IMR-90 (cell line): ENCODE measurements around the gene CSHL1. TPM values are rescaled to one million over a fixed set of nuclear protein-coding genes. Genes with fewer than 3 reads are reported as not detected.

Experiments
- ATAC-seq: fragments of 200-7000 bp; cut with Tn5 transposase; 2 replicates; pipeline ENCODE4 v1.9.1; 2020; ENCODE audit warnings: low read depth, mild to moderate bottlenecking, moderate library complexity
- BruUV-seq: library from RNA; stranded (reverse); fragments of 400-500 nt; replicated peaks from 2 replicates; lab custom pipeline; 2021; lab: Mats Ljungman, UMichigan
- CTCF ChIA-PET: fragments of 300-600 bp; formaldehyde crosslinking; extraction: SDS; loops from one replicate; lab custom pipeline; 2021; ENCODE audit warnings: antibody characterized with exemption; lab: Yijun Ruan, JAX
- POLR2A ChIA-PET: fragments of 300-600 bp; sonication (Branson Sonifier 250); formaldehyde crosslinking; loops from one replicate; lab custom pipeline; 2022; ENCODE audit warnings: antibody characterized with exemption; ENCODE audit not compliant: unreplicated experiment; lab: Charles Lee
- DNase-seq: peaks from one replicate; pipeline ENCODE4 v3.0.0; 2013
- H2AFZ ChIP-seq: replicated peaks from 2 replicates; pipeline ENCODE3; 2013; ENCODE audit warnings: low read length, mild to moderate bottlenecking; ENCODE audit not compliant: poor library complexity
- H2AK5ac ChIP-seq: 2 replicates; pipeline ENCODE4 v1.6.1; 2013; ENCODE audit warnings: low read depth, low read length, inconsistent platforms
- H2AK9ac ChIP-seq: replicated peaks from 2 replicates; pipeline ENCODE3; 2013; ENCODE audit warnings: mild to moderate bottlenecking, low read depth, low read length, moderate library complexity; ENCODE audit not compliant: poor library complexity
- H2BK120ac ChIP-seq: 2 replicates; pipeline ENCODE4 v1.6.1; 2013; ENCODE audit warnings: low read depth, low read length, inconsistent platforms
- H2BK15ac ChIP-seq: 3 replicates; pipeline ENCODE4 v1.6.1; 2013; ENCODE audit warnings: low read depth, low read length, inconsistent platforms
- H2BK20ac ChIP-seq: 2 replicates; pipeline ENCODE4 v1.6.1; 2013; ENCODE audit warnings: low read depth, mild to moderate bottlenecking, inconsistent platforms, low read length, moderate library complexity
- H2BK5ac ChIP-seq: 2 replicates; pipeline ENCODE4 v1.6.1; 2013; ENCODE audit warnings: mild to moderate bottlenecking, low read depth, low read length, inconsistent platforms; ENCODE audit not compliant: poor library complexity, severe bottlenecking
- H3K14ac ChIP-seq: replicated peaks from 2 replicates; pipeline ENCODE4 v1.6.1; 2013; ENCODE audit warnings: low read depth, low read length, inconsistent platforms
- H3K18ac ChIP-seq: 2 replicates; pipeline ENCODE4 v1.6.1; 2013; ENCODE audit warnings: low read depth, low read length, control low read depth
- H3K23ac ChIP-seq: 2 replicates; pipeline ENCODE4 v1.6.1; 2013; ENCODE audit warnings: low read depth, low read length, inconsistent platforms
- H3K27ac ChIP-seq: 2 replicates; pipeline ENCODE4 v1.5.1; 2013; ENCODE audit warnings: mild to moderate bottlenecking, control low read depth, low read length; ENCODE audit not compliant: insufficient read depth
- H3K27me3 ChIP-seq: 2 replicates; pipeline ENCODE4 v1.6.1; 2013; ENCODE audit warnings: low read length; ENCODE audit not compliant: control insufficient read depth, insufficient read depth
- H3K36me3 ChIP-seq: 2 replicates; pipeline ENCODE4 v1.6.1; 2013; ENCODE audit warnings: low read length, mixed read lengths; ENCODE audit not compliant: control insufficient read depth, insufficient read depth
- H3K4ac ChIP-seq: 2 replicates; pipeline ENCODE4 v1.6.1; 2013; ENCODE audit warnings: low read depth, low read length, inconsistent platforms
- H3K4me1 ChIP-seq: 2 replicates; pipeline ENCODE4 v1.6.1; 2013; ENCODE audit warnings: low read length, mixed read lengths; ENCODE audit not compliant: control insufficient read depth, insufficient read depth
- H3K4me2 ChIP-seq: 2 replicates; pipeline ENCODE4 v1.6.1; 2013; ENCODE audit warnings: low read depth, mild to moderate bottlenecking, control low read depth, low read length, moderate library complexity
- H3K4me3 ChIP-seq: 2 replicates; pipeline ENCODE4 v1.5.1; 2013; ENCODE audit warnings: low read depth, mild to moderate bottlenecking, control low read depth, low read length, moderate library complexity; ENCODE audit not compliant: insufficient read depth
- H3K56ac ChIP-seq: 2 replicates; pipeline ENCODE4 v1.6.1; 2013; ENCODE audit warnings: low read length, inconsistent platforms; ENCODE audit not compliant: insufficient read depth; ENCODE audit errors: extremely low read depth
- H3K79me1 ChIP-seq, 2 experiments: 2 replicates each; pipeline ENCODE4 v1.6.1; 2013; ENCODE audit warnings: low read length in 2 of 2, inconsistent platforms in 1 of 2, low read depth in 1 of 2
- H3K9ac ChIP-seq: 2 replicates; pipeline ENCODE4 v1.6.1; 2013; ENCODE audit warnings: low read depth, low read length, control low read depth
- H3K9me1 ChIP-seq: 2 replicates; pipeline ENCODE4 v1.6.1; 2013; ENCODE audit warnings: low read length, inconsistent platforms; ENCODE audit not compliant: insufficient read depth
- H3K9me3 ChIP-seq: 2 replicates; pipeline ENCODE4 v1.6.1; 2013; ENCODE audit warnings: low read length; ENCODE audit not compliant: control insufficient read depth, insufficient read depth
- H4K20me1 ChIP-seq: 2 replicates; pipeline ENCODE4 v1.6.1; 2013; ENCODE audit warnings: low read length, inconsistent platforms; ENCODE audit not compliant: insufficient read depth
- H4K5ac ChIP-seq: 2 replicates; pipeline ENCODE4 v1.6.1; 2013; ENCODE audit warnings: mild to moderate bottlenecking, low read depth, low read length, control low read depth
- H4K8ac ChIP-seq, 2 experiments: 2 replicates each; pipeline ENCODE4 v1.6.1; 2013; ENCODE audit warnings: low read depth in 2 of 2, low read length in 2 of 2, control low read depth in 1 of 2, inconsistent platforms in 1 of 2
- H4K91ac ChIP-seq: 2 replicates; pipeline ENCODE4 v1.6.1; 2013; ENCODE audit warnings: low read depth, low read length, inconsistent platforms; ENCODE audit not compliant: insufficient read depth
- BHLHE40 ChIP-seq: fragments of 150-350 bp; IDR thresholded peaks from 2 replicates; pipeline ENCODE4 v1.6.1; 2016; ENCODE audit warnings: mild to moderate bottlenecking, low read depth, low read length
- CEBPB ChIP-seq: IDR thresholded peaks from 2 replicates; pipeline ENCODE4 v1.6.1; 2012; ENCODE audit warnings: low read depth, low read length, improper control_type of control experiment
- CHD1 ChIP-seq: IDR thresholded peaks from 2 replicates; pipeline ENCODE4 v1.6.1; 2012; ENCODE audit warnings: low read depth, low read length, improper control_type of control experiment
- FOS ChIP-seq: fragments of 150-350 bp; IDR thresholded peaks from 2 replicates; pipeline ENCODE4 v1.6.1; 2016; ENCODE audit warnings: low read depth, low read length
- MAFK ChIP-seq: IDR thresholded peaks from 2 replicates; pipeline ENCODE4 v1.6.1; 2012; ENCODE audit warnings: low read depth, low read length, improper control_type of control experiment
- POLR2A ChIP-seq: IDR thresholded peaks from 2 replicates; pipeline ENCODE4 v1.6.1; 2012; ENCODE audit warnings: mild to moderate bottlenecking, low read depth, low read length
- RAD21 ChIP-seq: IDR thresholded peaks from 2 replicates; pipeline ENCODE4 v1.6.1; 2012; ENCODE audit warnings: low read length, improper control_type of control experiment
- RFX5 ChIP-seq: IDR thresholded peaks from 2 replicates; pipeline ENCODE4 v1.8.0; 2012; ENCODE audit warnings: low read depth, mild to moderate bottlenecking, low read length, moderate library complexity
- WGBS, 2 experiments: methylation state at CpG; one replicate each; pipeline versions ENCODE4 v1.1.5 to v1.1.7; 2013; ENCODE audit warnings: missing lambda C conversion rate in 2 of 2; ENCODE audit not compliant: insufficient read length in 1 of 2; ENCODE audit errors: extremely low coverage in 2 of 2; 5-methylcytosine and 5-hydroxymethylcytosine counted together
- dilution Hi-C: fragments of 300-500 bp; cut with HindIII; formaldehyde crosslinking; loops from one replicate; pipeline ENCODE4 v1.14.3; 2018; ENCODE audit warnings: low sequenced_read_pairs; ENCODE audit not compliant: unreplicated experiment
- in situ Hi-C: fragments of 300-500 bp; cut with MboI; formaldehyde crosslinking; loops from 3 replicates; pipeline ENCODE4 v1.14.3; 2019; ENCODE audit warnings: low sequenced_read_pairs, inconsistent platforms, mixed read lengths
- intact Hi-C: fragments of 100-400 bp; cut with micrococcal nuclease; formaldehyde crosslinking; loops from 2 replicates; pipeline ENCODE4 v1.10.0; 2022
- polyA plus RNA-seq, 3 experiments: library from polyadenylated mRNA; depleted of rRNA; stranded (reverse); fragments of >200 nt; gene quantifications; 2 replicates each; pipeline ENCODE4 v1.2.3, GENCODE V29; 2012; ENCODE audit warnings: low replicate concordance in 1 of 3
- total RNA-seq: library from RNA; depleted of rRNA; stranded (reverse); fragments of >200 nt; gene quantifications from 2 replicates; pipeline ENCODE4 v1.2.3, GENCODE V29; 2012

Gene CSHL1
- total and polyA plus RNA-seq, 2 of the 4 experiments (the other 2 are of a cell fraction) = not detected

- no peaks in the 10 kb centered on the region for H3K9me3 ChIP-seq
- in situ Hi-C loops = no loop called here
- H4K20me1 ChIP-seq = no peaks in the 10 kb centered on the region
- TF ChIP-seq CHD1 = no peak
- no peak for TF ChIP-seq RAD21
- no peak for TF ChIP-seq MAFK
- no peak for TF ChIP-seq RFX5
- TF ChIP-seq FOS = no peak
- TF ChIP-seq CEBPB = no peak
- no peak for TF ChIP-seq BHLHE40
- no peak for TF ChIP-seq POLR2A
- no peak overlapping the region for H2AK5ac ChIP-seq
- no peaks in the 10 kb centered on the region for H3K79me1 ChIP-seq
- H2BK5ac ChIP-seq = no peak overlapping the region
- dilution Hi-C loops = no loop called here
- no peak overlapping the region for H4K5ac ChIP-seq
- no peak overlapping the region for H2BK120ac ChIP-seq
- no peaks in the 10 kb centered on the region for H3K9me1 ChIP-seq
- no peak overlapping the region for H3K4me3 ChIP-seq
- no peak overlapping the region for H3K4ac ChIP-seq
- H3K4me2 ChIP-seq = no peak overlapping the region
- no TSS peak for BruUV-seq
- no peak overlapping the region for H2BK20ac ChIP-seq
- H4K91ac ChIP-seq = no peak overlapping the region
- H3K4me1 ChIP-seq = no peaks in the 10 kb centered on the region
- H3K27me3 ChIP-seq = peaks cover 44% of the 10 kb centered on the region
- H2BK15ac ChIP-seq = no peak overlapping the region
- H3K14ac ChIP-seq = no peak overlapping the region
- no peak overlapping the region for H3K18ac ChIP-seq
- no peak overlapping the region for H2AFZ ChIP-seq
- no peak overlapping the region for H3K23ac ChIP-seq
- no peaks in the 10 kb centered on the region for H3K36me3 ChIP-seq
- DNase-seq (no peak), ATAC-seq (no peak)
- H2AK9ac ChIP-seq = no peak overlapping the region
- no peak overlapping the region for H3K9ac ChIP-seq
- H3K56ac ChIP-seq = no peak overlapping the region
- intact Hi-C loops = no loop called here
- POLR2A ChIA-PET = no interaction called here
- CTCF ChIA-PET = no interaction called here
- H3K27ac ChIP-seq = no peak overlapping the region
- 39% methylated on average over 7 of the region's 21 CpGs; no CpG with 5 or more reads in 1 of the 2 experiments for WGBS, 2 experiments
- no peak overlapping the region for H4K8ac ChIP-seq
Observed at GRCh38 chr17:63934183-63935112, 23.4 kb upstream of the CSHL1 start.
